ENCODE data around the gene TMPRSS7. TPM values are rescaled to one million over a fixed set of nuclear protein-coding genes. Genes with fewer than 3 reads are reported as not detected.

TMPRSS7 gene

Small RNAs within 50 kb of the gene (small RNA-seq; reads per million reads assigned to genes)
- gene MIR567 (ENCODE audit: low read depth) = not detected

All from mesenchymal stem cell (in vitro differentiated cells and primary cell).